H9 (cell line): ENCODE measurements around the gene TMEM198. TPM values are rescaled to one million over a fixed set of nuclear protein-coding genes. Genes with fewer than 3 reads are reported as not detected.

Experiments used
- DNase-seq: peaks from one replicate; pipeline ENCODE4 v3.0.0-alpha.2; 2017
- H2AFZ ChIP-seq: one replicate; pipeline ENCODE4 v1.6.1; 2013; ENCODE audit warnings: mild to moderate bottlenecking, low read length, control low read depth, moderate library complexity
- H2AK5ac ChIP-seq: 2 replicates; pipeline ENCODE4 v1.6.1; 2013; ENCODE audit warnings: low read length, control low read depth, mixed read lengths; ENCODE audit not compliant: insufficient read length
- H2BK120ac ChIP-seq: one replicate; pipeline ENCODE4 v1.6.1; 2013; ENCODE audit warnings: low read depth, mild to moderate bottlenecking, low read length, control low read depth, inconsistent platforms; ENCODE audit not compliant: poor library complexity, severe bottlenecking
- H2BK12ac ChIP-seq: 2 replicates; pipeline ENCODE4 v1.6.1; 2013; ENCODE audit warnings: low read length, control low read depth, mixed read lengths, low read depth; ENCODE audit not compliant: insufficient read length
- H2BK15ac ChIP-seq: 2 replicates; pipeline ENCODE4 v1.6.1; 2013; ENCODE audit warnings: low read depth, low read length, control low read depth
- H2BK20ac ChIP-seq: one replicate; pipeline ENCODE4 v1.6.1; 2013; ENCODE audit warnings: low read depth, mild to moderate bottlenecking, low read length, control low read depth, inconsistent platforms; ENCODE audit not compliant: poor library complexity, severe bottlenecking
- H2BK5ac ChIP-seq: 2 replicates; pipeline ENCODE4 v1.6.1; 2013; ENCODE audit warnings: low read length, control low read depth, mixed read lengths; ENCODE audit not compliant: insufficient read length
- H3K14ac ChIP-seq: 2 replicates; pipeline ENCODE4 v1.6.1; 2013; ENCODE audit warnings: low read length, control low read depth; ENCODE audit not compliant: insufficient read depth
- H3K18ac ChIP-seq: 2 replicates; pipeline ENCODE4 v1.6.1; 2013; ENCODE audit warnings: low read depth, mild to moderate bottlenecking, mixed read lengths, low read length, control low read depth; ENCODE audit not compliant: insufficient read length
- H3K23ac ChIP-seq: 2 replicates; pipeline ENCODE4 v1.6.1; 2013; ENCODE audit warnings: low read length, control low read depth, mixed read lengths, low read depth; ENCODE audit not compliant: insufficient read length
- H3K23me2 ChIP-seq: 2 replicates; pipeline ENCODE4 v1.6.1; 2013; ENCODE audit warnings: low read depth, mild to moderate bottlenecking, mixed read lengths, low read length, control low read depth; ENCODE audit not compliant: insufficient read length, poor library complexity, severe bottlenecking
- H3K27ac ChIP-seq: 2 replicates; pipeline ENCODE4 v1.5.1; 2013; ENCODE audit warnings: low read length, control low read depth, mixed read lengths, low read depth; ENCODE audit not compliant: insufficient read length
- H3K27me3 ChIP-seq: 2 replicates; pipeline ENCODE4 v1.6.1; 2013; ENCODE audit warnings: low read length, control low read depth, inconsistent platforms; ENCODE audit not compliant: insufficient read depth
- H3K4ac ChIP-seq: 2 replicates; pipeline ENCODE4 v1.6.1; 2013; ENCODE audit warnings: low read depth, mild to moderate bottlenecking, control low read depth, inconsistent platforms, low read length, moderate library complexity
- H3K4me1 ChIP-seq: 2 replicates; pipeline ENCODE4 v1.6.1; 2013; ENCODE audit warnings: low read length, control low read depth, inconsistent platforms; ENCODE audit not compliant: insufficient read depth
- H3K4me2 ChIP-seq: 2 replicates; pipeline ENCODE4 v1.6.1; 2013; ENCODE audit warnings: low read length, control low read depth, mixed read lengths; ENCODE audit not compliant: insufficient read length, insufficient read depth
- H3K56ac ChIP-seq: 2 replicates; pipeline ENCODE4 v1.6.1; 2013; ENCODE audit warnings: low read depth, mild to moderate bottlenecking, mixed read lengths, low read length, control low read depth; ENCODE audit not compliant: insufficient read length
- H3K79me1 ChIP-seq: 2 replicates; pipeline ENCODE4 v1.6.1; 2013; ENCODE audit warnings: low read depth, mild to moderate bottlenecking, moderate library complexity, low read length, control low read depth, inconsistent platforms; ENCODE audit not compliant: insufficient read depth, poor library complexity, severe bottlenecking
- H3K79me2 ChIP-seq: 2 replicates; pipeline ENCODE4 v1.6.1; 2013; ENCODE audit warnings: low read length, control low read depth, inconsistent platforms; ENCODE audit not compliant: insufficient read depth
- H3K9ac ChIP-seq: 2 replicates; pipeline ENCODE4 v1.6.1; 2013; ENCODE audit warnings: low read length, control low read depth, mixed read lengths; ENCODE audit not compliant: insufficient read length; ENCODE audit errors: extremely low read depth
- H3K9me3 ChIP-seq: one replicate; pipeline ENCODE4 v1.6.1; 2013; ENCODE audit warnings: low read depth, low read length, inconsistent platforms; ENCODE audit not compliant: control insufficient read depth
- H3T11ph ChIP-seq: one replicate; pipeline ENCODE4 v1.6.1; 2013; ENCODE audit warnings: mild to moderate bottlenecking, low read length, control low read depth, inconsistent platforms
- H4K20me1 ChIP-seq: one replicate; pipeline ENCODE4 v1.6.1; 2013; ENCODE audit not compliant: control insufficient read depth, insufficient read length, insufficient read depth
- H4K5ac ChIP-seq: 2 replicates; pipeline ENCODE4 v1.6.1; 2013; ENCODE audit warnings: low read depth, mild to moderate bottlenecking, mixed read lengths, low read length, control low read depth; ENCODE audit not compliant: insufficient read length
- H4K8ac ChIP-seq: replicated peaks from 2 replicates; pipeline ENCODE4 v1.6.1; 2013; ENCODE audit warnings: low read length, control low read depth, mixed read lengths, low read depth; ENCODE audit not compliant: insufficient read length
- H4K91ac ChIP-seq: 2 replicates; pipeline ENCODE4 v1.6.1; 2013; ENCODE audit warnings: low read depth, mild to moderate bottlenecking, moderate library complexity, mixed read lengths, low read length, control low read depth; ENCODE audit not compliant: insufficient read length
- H3K27ac Mint-ChIP-seq, 3 experiments: 2 replicates in 2 of 3; 3 replicates in 1 of 3; pipeline ENCODE4 v1.8.0; 2020 to 2021; ENCODE audit warnings: mixed read lengths in 3 of 3, mild to moderate bottlenecking in 1 of 3, moderate library complexity in 1 of 3
- H3K27me3 Mint-ChIP-seq: 2 replicates; pipeline ENCODE4 v1.8.0; 2021; ENCODE audit warnings: low read depth, mild to moderate bottlenecking, moderate library complexity, mixed read lengths
- H3K36me3 Mint-ChIP-seq, 3 experiments: 2 replicates in 2 of 3; 3 replicates in 1 of 3; pipeline ENCODE4 v1.8.0; 2020 to 2021; ENCODE audit warnings: low read depth in 3 of 3, mixed read lengths in 3 of 3; ENCODE audit not compliant: insufficient read depth in 1 of 3
- H3K4me1 Mint-ChIP-seq, 2 experiments: 2 replicates each; pipeline ENCODE4 v1.8.0; 2020; ENCODE audit warnings: mixed read lengths in 2 of 2
- H3K4me3 Mint-ChIP-seq, 2 experiments: 2 replicates in 1 of 2; 3 replicates in 1 of 2; pipeline ENCODE4 v1.8.0; 2020 to 2021; ENCODE audit warnings: mild to moderate bottlenecking in 2 of 2, mixed read lengths in 2 of 2, moderate library complexity in 1 of 2
- H3K9me3 Mint-ChIP-seq, 2 experiments: 2 replicates in 1 of 2; 3 replicates in 1 of 2; pipeline ENCODE4 v1.8.0; 2020; ENCODE audit warnings: mild to moderate bottlenecking in 2 of 2, mixed read lengths in 2 of 2, moderate library complexity in 1 of 2
- WGBS: extraction: QIAGEN DNeasy Blood & Tissue Kit; methylation state at CpG from one replicate; pipeline ENCODE4 v1.1.7; 2013; ENCODE audit warnings: missing lambda C conversion rate, low lambda C conversion rate, mixed read lengths; ENCODE audit not compliant: insufficient read length; ENCODE audit errors: extremely low coverage; 5-methylcytosine and 5-hydroxymethylcytosine counted together
- total RNA-seq: library from RNA; stranded (reverse); gene quantifications from 2 replicates; pipeline ENCODE4 v1.2.1, GENCODE V29; 2021
- TF ChIP-seq, protein P1 (sequence below): fragments of 200-600 bp; sonication (generic); conservative IDR thresholded peaks from 3 replicates; pipeline ENCODE4 v1.8.0; 2021; ENCODE audit warnings: antibody characterized with exemption, mild to moderate bottlenecking

Gene TMEM198
- total RNA-seq, 1 experiment from 2014 or later: 7.7 TPM

DNA sequence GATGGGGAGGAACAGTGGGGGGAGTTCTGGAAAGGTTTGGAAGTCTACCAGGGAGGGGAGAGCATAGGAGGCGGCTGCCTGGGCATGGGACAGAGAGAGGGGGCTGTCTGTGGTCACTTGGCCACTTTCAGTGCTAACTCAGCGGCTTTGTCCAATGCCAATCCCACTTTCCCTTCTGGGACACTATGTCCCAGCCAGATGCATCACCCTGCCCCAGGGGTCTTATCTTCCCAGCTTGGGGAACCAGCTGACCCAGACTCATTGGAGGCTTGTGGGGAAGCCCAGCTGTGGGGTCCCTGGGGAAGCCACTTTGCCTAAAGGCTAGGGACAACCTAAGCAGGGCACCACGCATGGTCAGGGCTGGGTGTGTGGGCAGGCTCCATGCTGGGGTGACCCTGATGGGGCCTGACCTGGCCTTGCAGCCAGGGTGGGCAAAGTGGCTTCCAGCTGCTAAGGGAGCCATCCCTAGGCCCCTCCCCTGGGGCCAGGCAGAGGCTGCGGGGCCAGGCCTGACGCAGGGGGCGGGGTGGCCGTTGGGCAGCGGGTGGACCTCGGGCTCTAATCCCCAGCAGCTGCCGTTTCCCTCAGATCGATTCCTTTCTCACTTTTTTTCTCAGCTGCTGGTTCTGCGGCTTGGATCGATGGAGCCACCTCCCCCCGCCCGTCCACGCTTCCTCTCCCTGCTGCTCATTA is 31.2 kb upstream of the TMEM198 start:
- TF ChIP-seq, protein P1, sequence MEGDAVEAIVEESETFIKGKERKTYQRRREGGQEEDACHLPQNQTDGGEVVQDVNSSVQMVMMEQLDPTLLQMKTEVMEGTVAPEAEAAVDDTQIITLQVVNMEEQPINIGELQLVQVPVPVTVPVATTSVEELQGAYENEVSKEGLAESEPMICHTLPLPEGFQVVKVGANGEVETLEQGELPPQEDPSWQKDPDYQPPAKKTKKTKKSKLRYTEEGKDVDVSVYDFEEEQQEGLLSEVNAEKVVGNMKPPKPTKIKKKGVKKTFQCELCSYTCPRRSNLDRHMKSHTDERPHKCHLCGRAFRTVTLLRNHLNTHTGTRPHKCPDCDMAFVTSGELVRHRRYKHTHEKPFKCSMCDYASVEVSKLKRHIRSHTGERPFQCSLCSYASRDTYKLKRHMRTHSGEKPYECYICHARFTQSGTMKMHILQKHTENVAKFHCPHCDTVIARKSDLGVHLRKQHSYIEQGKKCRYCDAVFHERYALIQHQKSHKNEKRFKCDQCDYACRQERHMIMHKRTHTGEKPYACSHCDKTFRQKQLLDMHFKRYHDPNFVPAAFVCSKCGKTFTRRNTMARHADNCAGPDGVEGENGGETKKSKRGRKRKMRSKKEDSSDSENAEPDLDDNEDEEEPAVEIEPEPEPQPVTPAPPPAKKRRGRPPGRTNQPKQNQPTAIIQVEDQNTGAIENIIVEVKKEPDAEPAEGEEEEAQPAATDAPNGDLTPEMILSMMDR: no peak
- no peak overlapping the region for H2AK5ac ChIP-seq
- peaks cover 76% of the 10 kb centered on the region for H3K27me3 Mint-ChIP-seq

More for the DNA sequence above, 31.2 kb upstream of the TMEM198 start:
- no peak overlapping the region for H3K23ac ChIP-seq
- peaks cover 14% of the 10 kb centered on the region; the same call in 1 of the 2 replicates for H3K27me3 ChIP-seq
- no peak overlapping the region for H3K4me2 ChIP-seq
- H3K9ac ChIP-seq: no peak overlapping the region
- no peak overlapping the region for H3K4me3 Mint-ChIP-seq
- no CpG with 5 or more reads among the region's 16 CpGs for WGBS
- no peaks in the 10 kb centered on the region for H3K79me1 ChIP-seq
- H3K18ac ChIP-seq: no peak overlapping the region
- no peak overlapping the region for H4K5ac ChIP-seq
- no peak overlapping the region for H2AFZ ChIP-seq
- no peaks in the 10 kb centered on the region for H3K79me2 ChIP-seq
- H3K9me3 ChIP-seq: no peaks in the 10 kb centered on the region
- H2BK5ac ChIP-seq: no peak overlapping the region
- no peak overlapping the region for H3K4ac ChIP-seq
- no peak overlapping the region for H3T11ph ChIP-seq
- H3K23me2 ChIP-seq: peaks cover 4% of the 10 kb centered on the region
- no peak overlapping the region for H2BK12ac ChIP-seq
- no peaks in the 10 kb centered on the region; a peak in 1 of 7 replicates for H3K36me3 Mint-ChIP-seq
- H4K20me1 ChIP-seq: peaks cover 3% of the 10 kb centered on the region
- no peak overlapping the region for H3K27ac Mint-ChIP-seq
- H3K4me1 Mint-ChIP-seq: peaks cover 50 to 72% of the 10 kb centered on the region in 2 experiments
- no peak for DNase-seq
- H2BK20ac ChIP-seq: no peak overlapping the region
- H3K4me1 ChIP-seq: peaks cover 11% of the 10 kb centered on the region; the same call in 1 of the 2 replicates
- no peak overlapping the region for H3K27ac ChIP-seq
- H3K9me3 Mint-ChIP-seq: no peaks in the 10 kb centered on the region; a peak in 3 of 5 replicates
- no peak overlapping the region for H3K56ac ChIP-seq
- no peak overlapping the region for H4K91ac ChIP-seq
- H4K8ac ChIP-seq: no peak overlapping the region
- no peak overlapping the region for H2BK15ac ChIP-seq
- H3K14ac ChIP-seq: no peak overlapping the region
- no peak overlapping the region for H2BK120ac ChIP-seq
